ENCODE data around the gene LAPTM4A. TPM values are rescaled to one million over a fixed set of nuclear protein-coding genes. Genes with fewer than 3 reads are reported as not detected.

Gene LAPTM4A
- total RNA-seq, 6 experiments from 2014 or later = 80.0 to 143 (median 126) TPM

DNA sequence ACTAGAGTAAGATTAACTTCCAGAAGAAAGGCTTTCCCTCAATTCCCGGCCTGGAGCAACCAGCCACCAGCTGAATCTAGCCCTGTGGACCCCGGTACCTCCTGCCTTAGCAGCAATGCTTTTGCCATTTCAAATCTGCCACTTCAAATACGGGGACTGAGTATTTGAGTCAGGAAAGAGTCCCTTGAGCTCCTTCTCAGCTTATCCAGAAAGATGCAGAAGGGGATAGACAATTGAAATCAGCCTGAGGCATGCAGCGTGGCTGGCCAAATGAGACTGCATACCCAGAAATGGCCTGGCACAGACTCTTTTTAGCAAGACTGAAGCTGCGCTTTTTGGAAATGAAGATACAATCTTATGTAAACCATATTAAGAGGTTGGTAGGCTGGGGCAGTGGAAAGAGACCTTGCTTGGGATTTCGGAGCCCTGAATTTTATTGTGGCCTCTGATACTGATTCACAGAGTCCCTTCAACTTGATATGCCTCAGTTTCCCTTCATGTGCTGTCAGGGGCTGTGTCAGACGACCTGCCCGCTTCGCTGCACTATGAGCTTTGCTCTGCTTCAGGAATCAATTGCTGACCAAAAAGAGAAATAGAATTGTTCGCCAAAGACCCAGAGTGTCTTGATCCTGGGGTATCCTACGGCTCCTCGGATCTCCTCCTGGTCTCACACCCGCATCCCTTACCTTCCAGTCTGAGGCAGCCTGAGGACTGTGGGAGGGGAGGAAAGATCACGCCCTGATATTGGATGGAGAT, 40.0 kb downstream of the LAPTM4A start:
- 83% methylated on average over 9 of the region's 14 CpGs for WGBS (ENCODE audit: insufficient coverage, low coverage, low lambda C conversion rate, missing lambda C conversion rate)
- Histone ChIP-seq H3K27ac (no peak overlapping the region), H3K27me3 (peaks cover 0 to 8% of the 10 kb centered on the region in 2 donors), H3K4me1 (peaks cover 0 to 5% (median 0%) of the 10 kb centered on the region in 4 donors), H3K4me3 (no peak overlapping the region), H3K9me3 (no peaks in the 10 kb centered on the region), H3K36me3 (no peaks in the 10 kb centered on the region)
- ATAC-seq = no peak
- intact Hi-C loops (cut with DNase I) = loop anchor here in 1 of 2 donors (5.0 kb wide), 1 partner anchor 86 kb away; no protein-coding TSS in a partner anchor
- DNase-seq = no peak
- TF ChIP-seq CTCF (IDR thresholded peaks at IDR 0.05) (no peak), POLR2A (IDR thresholded peaks at IDR 0.05) (no peak)

- DNase-seq = no peak
These were observed 42.7 kb downstream of the LAPTM4A start for GRCh38 chr2:20008703-20009102.

DNA sequence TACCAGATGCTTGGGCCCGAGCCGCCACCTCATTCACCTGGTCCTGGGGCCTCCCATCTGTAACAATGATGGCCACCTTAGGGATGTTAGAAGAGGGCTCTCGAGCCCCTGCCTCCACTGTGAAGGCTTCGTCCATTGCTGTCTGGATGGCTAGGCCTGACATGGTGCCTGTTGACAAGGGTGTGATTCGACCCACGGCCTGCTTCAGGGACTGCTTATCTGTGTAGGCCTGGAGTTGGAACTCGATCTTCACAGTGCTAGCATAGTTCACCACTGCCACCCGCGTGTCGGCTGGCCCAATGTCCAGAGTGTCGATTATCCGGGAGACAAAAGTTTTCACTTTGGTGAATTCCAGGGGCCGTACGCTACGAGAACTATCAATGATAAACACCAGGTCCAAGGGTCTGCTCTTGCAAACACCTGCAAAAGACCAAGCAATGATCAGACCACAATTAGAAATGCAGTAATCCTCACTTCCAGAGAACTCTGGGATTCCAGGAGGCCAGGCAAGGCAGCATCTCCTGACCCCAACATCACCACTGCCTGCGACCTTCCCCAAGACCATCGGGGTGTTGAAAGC, 45.4 kb downstream of the LAPTM4A start:
- ATAC-seq = no peak
- no peak for DNase-seq
- Histone ChIP-seq H3K27me3 (no peaks in the 10 kb centered on the region), H3K4me3 (no peak overlapping the region), H3K36me3 (no peaks in the 10 kb centered on the region), H3K4me1 (no peaks in the 10 kb centered on the region), H3K9me3 (no peaks in the 10 kb centered on the region), H3K27ac (no peak overlapping the region)
- TF ChIP-seq CTCF (IDR thresholded peaks at IDR 0.05) (no peak), POLR2A (IDR thresholded peaks at IDR 0.05) (no peak)
- WGBS (ENCODE audit: insufficient coverage, low coverage, low lambda C conversion rate, missing lambda C conversion rate) = 85% methylated on average over 12 of the region's 17 CpGs
- intact Hi-C loops (cut with DNase I) = no loop called here

More at GRCh38 chr2:20008703-20009102, 42.7 kb downstream of the LAPTM4A start:
- H3K27ac ChIP-seq = no peak overlapping the region
- H3K36me3 ChIP-seq = no peaks in the 10 kb centered on the region
- H3K4me3 ChIP-seq = no peak overlapping the region
- intact Hi-C loops (cut with DNase I) = no loop called here
- ATAC-seq = no peak
- TF ChIP-seq POLR2A (IDR thresholded peaks at IDR 0.05) (no peak), CTCF (IDR thresholded peaks at IDR 0.05) (no peak)
- peaks cover 0 to 8% of the 10 kb centered on the region in 2 donors for H3K27me3 ChIP-seq
- H3K4me1 ChIP-seq = peaks cover 0 to 5% (median 0%) of the 10 kb centered on the region in 4 donors
- WGBS (ENCODE audit: insufficient coverage, low coverage, low lambda C conversion rate, missing lambda C conversion rate) = 75% methylated on average over 5 of the region's 5 CpGs
- H3K9me3 ChIP-seq = no peaks in the 10 kb centered on the region

DNA sequence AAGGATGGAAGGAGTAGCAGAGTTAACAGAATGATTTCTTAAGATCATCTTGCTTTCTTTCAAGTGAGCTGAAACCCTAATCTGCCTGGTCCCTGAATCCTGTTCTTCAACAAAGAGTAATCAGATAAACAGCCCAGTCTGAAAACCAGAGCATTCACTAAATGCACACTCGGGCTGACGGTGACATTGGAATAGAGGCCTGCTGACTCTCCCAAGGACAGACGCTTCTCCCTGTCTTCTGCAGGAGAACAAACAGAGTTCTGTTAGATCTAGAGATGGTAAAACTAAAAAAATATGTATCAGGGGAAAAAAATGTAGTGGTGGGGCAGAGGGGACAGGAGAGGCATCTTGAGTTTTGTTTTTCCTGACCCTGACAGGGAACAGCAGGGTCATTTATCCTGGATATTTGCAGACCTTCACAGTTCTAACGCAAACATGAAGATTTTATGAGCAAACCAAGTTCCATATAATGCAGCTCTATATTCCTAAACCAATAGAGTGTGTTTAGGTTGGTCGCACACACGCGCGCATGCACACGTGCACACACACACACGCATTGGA, 46.3 kb downstream of the LAPTM4A start:
- intact Hi-C loops (cut with DNase I) = no loop called here
- no peak overlapping the region for H3K4me3 ChIP-seq
- no peak overlapping the region for H3K27ac ChIP-seq
- TF ChIP-seq POLR2A (IDR thresholded peaks at IDR 0.05) (no peak), CTCF (IDR thresholded peaks at IDR 0.05) (no peak)
- WGBS (ENCODE audit: insufficient coverage, low coverage, low lambda C conversion rate, missing lambda C conversion rate) = 86% methylated on average over 10 of the region's 10 CpGs
- no peaks in the 10 kb centered on the region for H3K9me3 ChIP-seq
- H3K27me3 ChIP-seq = no peaks in the 10 kb centered on the region
- no peaks in the 10 kb centered on the region for H3K4me1 ChIP-seq
- H3K36me3 ChIP-seq = no peaks in the 10 kb centered on the region
- DNase-seq = no peak
- ATAC-seq = no peak
